ENCODE results near the gene CAV1. TPM values are rescaled to one million over a fixed set of nuclear protein-coding genes. Genes with fewer than 3 reads are reported as not detected.

CAV1 gene
- total RNA-seq, 1 experiment from 2014 or later, result 20.2 TPM

GRCh38 chr7:116549370-116549769 is 24.5 kb downstream of the CAV1 start:
- H3K9ac ChIP-seq (ENCODE audit: extremely low read depth, insufficient read length, low read length), result no peak overlapping the region
- Mint-ChIP-seq H3K4me3 (no peak overlapping the region), H3K27ac (no peak overlapping the region), H3K27me3 (ENCODE audit: low read depth) (no peaks in the 10 kb centered on the region), H3K36me3 (ENCODE audit: insufficient read depth in 1 of 3, low read depth in 3 of 3) (no peaks in the 10 kb centered on the region), H3K9me3 (no peaks in the 10 kb centered on the region), H3K4me1 (no peaks in the 10 kb centered on the region)
- H4K91ac ChIP-seq (ENCODE audit: insufficient read length, low read depth, low read length), result no peak overlapping the region
- DNase-seq, result no peak
- H4K20me1 ChIP-seq (ENCODE audit: control insufficient read depth, insufficient read depth, insufficient read length), result no peaks in the 10 kb centered on the region
- no peak overlapping the region for H3K18ac ChIP-seq (ENCODE audit: insufficient read length, low read depth, low read length)
- no peak overlapping the region for H4K8ac ChIP-seq (replicated peaks; ENCODE audit: insufficient read length, low read depth, low read length)
- no peaks in the 10 kb centered on the region for H3K27me3 ChIP-seq (ENCODE audit: insufficient read depth, low read length)
- H3K79me1 ChIP-seq (ENCODE audit: insufficient read depth, low read depth, low read length, poor library complexity, severe bottlenecking), result no peaks in the 10 kb centered on the region
- H3K4me2 ChIP-seq (ENCODE audit: insufficient read depth, insufficient read length, low read length), result no peak overlapping the region
- H3K14ac ChIP-seq (ENCODE audit: insufficient read depth, low read length), result no peak overlapping the region
- H3K23ac ChIP-seq (ENCODE audit: insufficient read length, low read depth, low read length), result no peak overlapping the region
- no peak overlapping the region for H4K5ac ChIP-seq (ENCODE audit: insufficient read length, low read depth, low read length)
- no peak overlapping the region for H2BK120ac ChIP-seq (ENCODE audit: low read depth, low read length, poor library complexity, severe bottlenecking)
- no peak overlapping the region for H2AFZ ChIP-seq (ENCODE audit: low read length)
- H3T11ph ChIP-seq (ENCODE audit: low read length), result no peak overlapping the region
- H2AK5ac ChIP-seq (ENCODE audit: insufficient read length, low read length), result no peak overlapping the region
- no peak overlapping the region for H2BK12ac ChIP-seq (ENCODE audit: insufficient read length, low read depth, low read length)
- TF ChIP-seq CTCF (conservative IDR thresholded peaks at IDR 0.05), result no peak
- no peak overlapping the region for H3K56ac ChIP-seq (ENCODE audit: insufficient read length, low read depth, low read length)
- H3K27ac ChIP-seq (ENCODE audit: insufficient read length, low read depth, low read length), result no peak overlapping the region
- no peaks in the 10 kb centered on the region for H3K23me2 ChIP-seq (ENCODE audit: insufficient read length, low read depth, low read length, poor library complexity, severe bottlenecking)
- H3K4ac ChIP-seq (ENCODE audit: low read depth, low read length), result no peak overlapping the region
- no peaks in the 10 kb centered on the region for H3K9me3 ChIP-seq (ENCODE audit: control insufficient read depth, low read depth, low read length)
- no peaks in the 10 kb centered on the region for H3K79me2 ChIP-seq (ENCODE audit: insufficient read depth, low read length)
- no peak overlapping the region for H2BK20ac ChIP-seq (ENCODE audit: low read depth, low read length, poor library complexity, severe bottlenecking)
- H2BK15ac ChIP-seq (ENCODE audit: low read depth, low read length), result no peak overlapping the region
- no peak overlapping the region for H2BK5ac ChIP-seq (ENCODE audit: insufficient read length, low read length)
- no peaks in the 10 kb centered on the region for H3K4me1 ChIP-seq (ENCODE audit: insufficient read depth, low read length)

All from H9 (cell line).